HG02798 (cell line): Measurements from ENCODE around the gene PTBP2.
"Not testable (repeated sequence)": the region's sequence is repeated elsewhere in the genome, so short reads cannot be mapped to it uniquely, and the experiment has no call there.

Source experiments
- ATAC-seq: cut with Tn5 transposase; IDR thresholded peaks from one replicate; pipeline ENCODE4 v1.9.1; 2021; ENCODE audit warnings: mild to moderate bottlenecking; ENCODE audit not compliant: unreplicated experiment, poor library complexity

Gene PTBP2

DNA sequence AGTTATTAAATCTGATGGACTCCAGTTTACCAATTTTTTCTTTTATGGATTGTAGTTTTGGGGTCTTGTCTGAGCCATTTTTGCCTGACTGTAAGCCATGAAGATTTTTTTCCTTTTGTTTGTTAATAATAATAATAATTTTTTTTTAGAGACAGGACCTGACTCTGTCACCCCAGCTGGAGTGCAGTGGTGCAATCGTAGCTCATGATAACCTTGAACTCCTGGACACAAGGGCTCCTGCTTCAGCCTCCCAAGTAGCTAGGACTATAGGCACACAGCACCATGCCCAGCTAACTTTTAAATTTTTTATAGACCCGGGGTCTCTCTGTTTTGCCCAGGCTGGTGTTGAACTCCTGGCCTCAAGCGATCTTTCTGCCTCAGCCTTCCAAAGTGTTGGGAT lies 6.3 kb downstream of the PTBP2 start:
- no peak for ATAC-seq

DNA sequence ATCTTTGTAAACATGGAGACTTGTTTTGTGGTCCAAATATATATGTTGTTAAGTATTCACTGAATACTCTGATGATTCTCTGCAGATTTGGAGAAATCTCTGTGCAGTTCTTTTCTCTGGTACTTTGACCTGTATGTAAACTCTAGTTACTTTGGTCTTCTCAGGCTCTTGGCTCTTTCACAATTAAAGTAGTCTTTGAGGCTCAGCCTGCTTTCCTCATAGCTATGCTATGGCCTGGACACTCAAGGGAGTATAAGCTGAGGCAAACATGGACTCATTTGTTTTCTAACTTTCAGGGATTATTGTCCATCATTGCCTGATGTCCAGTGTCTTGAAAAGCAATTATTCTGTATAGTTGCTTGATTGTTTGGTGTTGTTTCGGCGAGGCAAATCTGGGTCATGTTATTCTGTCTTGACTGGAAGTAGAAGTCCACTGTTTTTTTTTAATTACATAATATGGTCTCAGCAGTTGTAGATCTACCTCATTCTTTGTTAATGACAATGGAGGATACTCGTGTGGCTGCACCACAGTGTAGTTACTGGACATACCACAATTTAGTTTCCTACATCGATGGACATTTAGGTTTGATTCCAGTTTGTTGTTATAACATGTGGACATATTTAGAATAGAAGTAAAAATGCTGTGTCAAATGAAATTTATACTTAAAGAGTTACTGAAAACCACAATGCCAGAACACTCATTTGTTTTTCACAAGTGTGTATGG lies 9.2 kb downstream of the PTBP2 start:
- no peak for ATAC-seq

DNA sequence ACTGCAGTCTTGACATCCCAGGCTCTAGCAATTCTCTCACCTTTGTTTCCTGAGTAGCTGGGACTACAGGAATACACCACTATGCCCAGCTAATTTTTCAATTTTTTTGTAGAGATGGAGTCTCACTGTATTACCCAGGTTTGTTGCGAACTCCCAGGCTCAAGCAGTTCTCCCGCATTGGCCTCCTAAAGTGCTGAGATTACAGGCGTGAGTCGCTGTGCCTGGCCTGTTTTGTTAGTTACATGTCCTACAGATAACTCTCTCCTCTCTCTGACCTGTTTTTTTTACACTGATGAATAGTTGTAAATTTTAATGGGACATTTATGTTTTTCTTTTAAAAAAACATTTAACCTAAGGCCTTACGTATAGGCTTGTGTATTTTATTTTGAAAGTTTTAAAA lies 19.8 kb downstream of the PTBP2 start:
- no peak for ATAC-seq

DNA sequence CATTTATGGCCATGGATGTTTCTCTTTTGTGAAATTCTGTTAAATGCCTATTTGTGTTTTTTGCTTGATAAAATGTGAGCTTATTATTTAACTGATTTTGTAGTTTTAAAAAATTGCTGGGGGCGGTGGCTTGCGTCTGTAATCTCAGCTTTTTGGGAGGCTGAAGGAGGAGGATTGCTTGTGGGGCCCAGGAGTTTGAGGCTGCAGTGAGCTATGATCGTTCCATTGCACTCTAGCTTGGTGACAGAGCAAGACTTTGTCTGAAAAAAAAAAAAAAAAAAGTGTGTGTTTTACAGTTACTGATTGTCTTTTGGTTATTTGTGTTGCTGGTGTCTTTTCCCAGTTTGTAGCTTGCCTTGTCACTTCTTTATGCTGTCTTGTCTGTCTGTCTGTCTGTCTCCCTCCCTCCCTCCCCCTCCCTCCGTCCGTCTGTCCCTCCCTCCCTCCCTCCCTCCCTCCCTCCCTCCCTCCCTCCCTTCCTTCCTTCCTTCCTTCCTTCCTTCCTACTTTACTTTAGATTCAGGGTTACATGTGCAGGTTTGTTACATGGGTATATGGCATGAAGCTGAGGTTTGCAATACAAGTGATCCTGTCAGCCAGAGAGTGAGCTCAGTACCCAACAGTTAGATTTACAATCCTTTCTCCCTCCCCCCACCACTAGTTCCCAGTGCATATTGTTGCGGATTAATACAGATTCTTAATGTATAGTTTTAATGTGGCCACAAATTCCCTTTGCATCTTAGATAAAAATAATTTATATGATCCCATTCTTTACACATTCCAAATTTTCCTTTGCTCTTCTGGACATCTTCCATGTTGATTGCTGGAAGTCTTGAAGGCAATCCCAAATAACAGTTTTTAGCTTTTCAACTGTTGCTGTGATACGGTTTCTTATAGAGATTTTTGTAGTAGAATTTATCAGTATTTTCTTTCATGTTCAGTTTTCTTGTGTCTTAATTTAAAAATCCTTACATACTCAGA lies 25.1 kb downstream of the PTBP2 start:
- ATAC-seq, result no peak

DNA sequence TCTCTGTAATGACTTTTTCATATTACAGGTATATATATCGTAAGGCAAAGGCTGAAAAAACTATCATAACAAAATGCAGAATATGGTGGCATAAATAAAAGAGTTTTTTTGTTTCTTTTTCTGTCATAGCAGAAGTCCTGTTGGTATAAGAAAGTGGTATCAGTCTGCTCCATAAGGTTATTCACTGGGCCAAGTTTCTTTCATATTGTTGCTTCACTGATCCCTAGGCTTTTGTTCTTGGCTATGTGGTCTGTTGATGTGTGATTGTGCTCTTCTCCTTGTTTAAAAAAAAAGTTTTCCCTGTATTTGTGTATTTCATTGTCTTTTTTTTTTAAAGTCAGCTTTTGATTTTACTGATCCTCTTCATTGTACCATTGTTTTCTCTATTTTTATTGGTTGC lies 26.0 kb downstream of the PTBP2 start:
- no peak for ATAC-seq

DNA sequence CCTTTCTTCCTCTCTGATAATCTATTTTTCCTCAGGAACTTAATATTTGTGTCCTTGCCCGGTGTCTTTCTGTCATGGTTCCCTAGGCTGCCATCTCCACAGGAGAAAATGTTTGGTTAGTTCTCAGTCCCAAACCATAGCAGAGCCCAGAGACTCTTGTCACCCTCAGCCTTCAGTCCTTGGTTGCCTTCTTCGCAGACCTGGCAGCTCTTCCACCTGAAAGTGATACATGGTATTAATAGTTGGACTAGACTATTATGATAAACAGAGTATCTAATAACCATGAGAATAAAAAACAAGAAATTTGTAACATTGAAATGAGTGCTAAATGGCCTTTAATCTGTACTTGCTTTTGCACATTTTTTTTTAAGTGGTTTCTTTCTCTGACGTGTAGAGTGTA lies 26.5 kb downstream of the PTBP2 start:
- ATAC-seq, result no peak

DNA sequence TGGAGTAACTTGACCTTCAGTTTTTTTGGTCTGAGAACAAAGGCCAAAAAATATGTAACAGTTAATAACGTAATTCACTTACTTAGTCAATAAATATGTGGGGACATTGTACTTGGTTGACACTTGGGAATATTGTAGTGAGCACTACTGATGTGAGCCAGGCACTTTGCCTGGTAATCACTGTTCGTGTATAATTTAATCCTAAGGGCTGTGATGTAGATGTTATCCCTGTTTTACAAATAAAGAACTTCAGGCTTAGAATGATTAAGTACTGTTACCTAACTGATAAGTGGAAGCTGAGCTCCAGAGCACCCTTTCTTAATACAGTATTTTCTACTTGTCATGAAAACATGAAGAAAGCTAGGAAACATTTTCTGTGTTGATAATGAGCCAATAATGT lies 28.0 kb downstream of the PTBP2 start:
- no peak for ATAC-seq

DNA sequence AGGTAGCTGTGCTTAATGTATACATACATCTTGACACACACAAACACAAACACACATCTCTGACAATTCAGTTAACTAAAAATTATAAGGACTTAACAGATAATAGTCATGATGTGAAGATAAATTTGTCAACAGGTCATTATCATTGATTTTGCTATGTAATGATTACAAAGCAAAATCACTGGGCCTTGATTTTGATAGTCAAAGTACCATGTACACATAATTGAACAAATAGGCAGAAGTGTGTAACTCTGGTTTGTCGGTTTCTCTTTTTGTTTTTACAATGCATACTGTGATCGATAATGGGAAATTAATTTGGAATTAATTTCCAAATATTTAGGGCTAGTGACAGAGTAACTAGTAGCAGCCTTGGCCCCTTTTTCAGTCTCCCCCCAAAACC lies 30.8 kb downstream of the PTBP2 start:
- ATAC-seq, result no peak

DNA sequence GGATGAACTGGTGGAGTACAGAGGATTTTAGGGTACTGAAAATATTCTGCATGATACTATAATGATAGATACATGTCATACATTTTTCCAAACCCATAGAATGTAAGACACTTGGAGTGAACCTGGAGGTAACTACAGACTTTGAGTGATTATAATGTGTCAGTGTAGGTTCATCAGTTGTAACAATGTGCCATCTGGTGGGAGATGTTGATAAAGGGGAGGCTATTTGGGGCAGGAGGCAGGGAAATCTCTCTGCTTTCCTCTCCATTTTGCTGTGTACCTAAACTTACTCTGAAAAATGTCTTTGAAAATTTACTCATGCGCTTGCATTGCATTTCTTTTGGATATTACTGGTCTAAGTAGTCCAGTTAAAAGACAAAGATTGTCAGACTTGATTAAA lies 35.2 kb downstream of the PTBP2 start:
- no peak for ATAC-seq

DNA sequence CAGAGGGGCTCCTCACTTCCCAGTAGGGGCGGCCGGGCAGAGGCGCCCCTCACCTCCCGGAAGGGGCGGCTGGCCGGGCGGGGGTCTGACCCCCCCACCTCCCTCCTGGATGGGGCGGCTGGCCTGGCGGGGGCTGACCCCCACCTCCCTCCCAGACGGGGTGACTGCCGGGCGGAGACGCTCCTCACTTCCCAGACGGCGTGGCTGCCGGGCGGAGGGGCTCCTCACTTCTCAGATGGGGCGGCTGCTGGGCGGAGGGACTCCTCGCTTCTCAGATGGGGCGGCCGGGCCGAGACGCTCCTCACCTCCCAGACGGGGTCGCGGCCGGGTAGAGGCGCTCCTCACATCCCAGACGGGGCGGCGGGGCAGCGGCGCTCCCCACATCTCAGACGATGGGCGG lies 41.0 kb downstream of the PTBP2 start:
- ATAC-seq, result not testable (repeated sequence)

DNA sequence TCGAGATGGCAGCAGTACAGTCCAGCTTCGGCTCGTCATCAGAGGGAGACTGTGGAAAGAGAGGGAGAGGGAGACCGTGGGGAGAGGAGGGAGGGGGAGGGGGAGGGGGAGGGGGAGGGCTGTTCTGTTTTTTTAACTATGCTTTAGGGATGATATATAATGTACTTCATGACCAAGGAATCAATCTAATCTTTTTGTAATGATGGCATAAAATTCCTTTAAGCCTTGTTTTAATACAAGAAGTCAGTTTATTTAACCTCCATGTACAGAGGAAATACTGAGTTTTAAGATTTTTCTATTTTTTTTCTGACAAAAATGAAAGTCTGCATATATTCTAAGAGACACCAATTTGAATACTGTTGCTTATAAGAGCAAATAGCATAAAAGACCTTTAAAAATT lies 41.9 kb downstream of the PTBP2 start:
- ATAC-seq, result no peak

DNA sequence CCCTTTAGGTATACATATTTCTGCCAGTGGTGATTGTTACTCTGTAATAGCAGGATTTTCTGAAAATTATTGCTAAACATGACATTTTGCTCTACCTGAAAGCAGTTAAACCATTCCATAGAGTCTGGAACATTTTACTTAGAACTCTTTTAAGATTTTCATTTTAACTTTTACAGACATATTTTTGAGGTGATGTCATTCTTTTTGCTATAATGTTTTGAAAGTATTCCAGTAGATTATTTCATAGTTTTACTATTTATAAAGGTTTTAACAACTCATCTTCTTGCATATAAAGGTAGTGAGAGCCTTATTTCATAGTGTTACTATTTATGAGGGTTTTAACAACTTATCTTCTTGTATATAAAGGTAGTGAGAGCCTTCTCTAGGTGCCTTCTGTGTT lies 42.9 kb downstream of the PTBP2 start:
- ATAC-seq, result no peak

DNA sequence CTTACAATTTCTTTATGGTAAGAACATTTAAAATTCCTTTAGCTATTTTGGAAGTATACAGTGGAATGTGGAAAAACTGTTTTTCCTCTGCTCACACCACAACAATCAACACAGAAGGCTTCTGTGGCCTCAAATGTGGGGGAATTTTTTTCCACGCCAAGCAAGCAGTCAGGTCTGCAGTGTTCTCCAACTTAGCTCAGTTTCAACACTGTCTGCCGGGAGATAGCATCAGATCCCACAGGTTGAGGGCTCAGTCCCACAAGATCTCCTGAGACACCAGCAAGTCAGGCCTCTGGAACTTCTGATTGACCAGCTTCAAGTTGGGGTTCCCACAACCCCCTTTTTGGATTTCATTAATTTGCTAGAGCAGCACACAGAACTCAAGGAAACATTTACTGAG lies 50.3 kb downstream of the PTBP2 start:
- ATAC-seq, result no peak

DNA sequence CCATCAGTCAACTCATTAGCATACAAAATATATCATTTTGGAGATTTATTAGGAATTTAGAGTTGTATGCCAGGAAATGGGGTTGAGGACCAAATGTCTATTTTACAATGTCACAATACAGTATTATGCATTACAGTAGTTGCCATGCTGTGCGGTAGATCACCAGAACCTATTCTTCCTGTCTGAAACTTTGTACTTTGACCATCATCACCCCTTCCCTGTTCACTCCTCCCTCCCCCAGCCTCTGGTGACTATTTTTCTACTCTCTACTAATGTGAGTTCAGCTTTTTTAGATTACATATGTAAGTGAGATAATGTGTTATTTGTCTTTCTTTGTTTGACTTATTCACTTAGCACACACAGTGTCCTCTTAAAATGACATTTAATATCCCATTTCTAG lies 50.8 kb downstream of the PTBP2 start:
- ATAC-seq, result no peak

DNA sequence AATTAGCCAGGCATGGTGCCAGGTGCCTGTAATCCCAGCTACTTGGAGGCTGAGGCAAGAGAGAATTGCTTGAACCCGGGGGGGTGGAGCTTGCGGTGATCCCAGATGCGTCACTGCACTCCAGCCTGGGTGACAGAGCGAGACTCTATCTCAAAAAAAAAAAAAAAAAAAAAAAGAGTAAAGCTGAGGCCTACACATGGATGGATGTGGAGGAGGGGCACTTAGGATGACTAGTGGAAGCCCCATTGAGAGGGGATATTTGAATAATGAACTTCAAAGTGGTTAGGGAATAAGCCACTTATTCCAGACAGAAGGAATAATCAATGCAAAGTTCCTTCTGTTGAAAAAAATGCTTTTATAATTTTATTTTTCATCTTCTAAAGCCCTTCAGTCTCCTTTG lies 51.4 kb downstream of the PTBP2 start:
- no peak for ATAC-seq

DNA sequence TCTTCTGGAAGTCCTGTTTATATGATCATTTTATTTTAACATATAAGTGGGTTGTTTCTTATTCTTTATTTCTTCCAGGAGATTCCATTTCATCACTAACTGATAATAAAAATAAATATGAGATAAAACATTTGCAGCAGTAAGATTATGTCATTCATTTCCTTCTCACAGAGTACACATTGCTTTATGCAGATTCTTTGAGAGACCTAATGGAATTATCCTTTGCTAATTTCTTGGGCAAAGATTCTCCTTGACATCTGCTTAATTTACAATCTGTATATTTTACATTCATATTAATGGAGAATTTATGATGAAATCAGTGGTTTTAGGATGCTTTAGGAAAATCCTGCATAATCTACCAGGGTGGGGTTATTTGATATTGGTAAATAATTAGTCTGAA lies 60.6 kb downstream of the PTBP2 start:
- no peak for ATAC-seq

DNA sequence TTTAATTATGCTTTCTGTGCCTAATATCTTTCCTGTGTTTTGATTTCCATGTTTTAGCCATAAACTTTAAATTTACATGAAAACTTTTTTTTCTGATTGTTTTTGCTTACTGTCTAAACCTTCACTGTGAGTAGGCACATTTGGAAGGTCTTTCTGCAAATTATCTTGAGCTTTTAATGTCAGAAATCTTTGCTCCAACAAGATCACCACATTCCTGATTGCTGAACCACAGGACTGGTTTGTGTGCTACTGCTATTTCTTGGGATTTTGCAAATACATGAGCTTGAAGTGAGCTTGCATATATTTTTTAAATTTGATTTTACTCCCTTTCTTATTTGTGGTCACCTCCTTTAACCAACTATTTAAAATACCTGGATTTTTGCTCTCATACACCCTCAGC lies 61.3 kb downstream of the PTBP2 start:
- no peak for ATAC-seq

DNA sequence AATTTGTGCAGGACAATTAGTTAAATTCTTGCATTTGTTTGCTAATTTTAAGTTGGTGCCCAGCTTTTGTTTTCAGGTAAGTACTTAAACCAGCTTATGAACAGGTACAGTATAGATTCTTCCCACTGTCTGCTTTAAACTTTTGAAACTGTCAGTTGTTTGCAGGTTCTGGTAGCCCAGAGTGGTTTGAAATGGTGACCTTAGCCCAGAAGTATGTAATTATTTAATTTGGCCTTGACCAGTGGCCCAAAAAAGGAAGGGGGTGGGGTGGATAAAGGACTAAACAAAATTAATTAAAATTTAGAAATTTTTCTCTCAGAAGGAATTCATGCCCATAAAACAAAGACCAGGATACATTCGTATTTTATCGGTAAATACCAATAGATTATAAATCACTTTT lies 69.0 kb downstream of the PTBP2 start:
- no peak for ATAC-seq

DNA sequence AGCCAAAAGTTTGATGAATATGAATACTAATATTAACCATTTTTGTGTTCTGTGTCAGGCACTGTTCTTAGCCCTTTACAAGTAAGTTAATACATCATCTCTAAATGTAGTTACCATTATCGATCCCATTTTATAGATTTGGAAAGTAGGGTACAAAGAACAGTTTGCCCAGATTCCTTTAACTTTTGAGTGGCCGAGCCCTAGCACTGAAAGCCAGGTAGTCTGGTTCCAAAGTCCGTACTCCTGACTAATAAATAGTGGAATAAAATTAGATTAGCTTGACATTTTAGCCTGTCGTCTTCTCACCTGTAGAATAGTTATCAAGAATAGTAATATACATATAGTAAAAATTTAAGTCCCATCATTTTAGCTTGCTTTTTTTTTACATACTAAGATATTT lies 70.6 kb downstream of the PTBP2 start:
- ATAC-seq, result no peak

DNA sequence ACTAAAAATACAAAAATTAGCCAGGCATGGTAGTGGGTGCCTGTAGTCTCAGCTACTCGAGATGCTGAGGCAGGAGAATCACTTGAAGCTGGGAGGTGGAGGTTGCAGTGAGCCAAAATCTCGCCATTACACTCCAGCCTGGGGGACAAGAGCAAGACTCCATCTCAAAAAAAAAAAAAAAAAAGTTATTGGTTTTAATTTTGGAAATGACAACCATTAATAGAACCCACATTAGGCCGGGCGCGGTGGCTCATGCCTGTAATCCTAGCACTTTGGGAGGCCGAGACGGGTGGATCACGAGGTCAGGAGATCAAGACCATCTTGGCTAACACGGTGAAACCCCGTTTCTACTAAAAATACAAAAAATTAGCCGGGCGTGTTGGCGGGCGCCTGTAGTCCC lies 80.1 kb downstream of the PTBP2 start:
- ATAC-seq, result not testable (repeated sequence)

DNA sequence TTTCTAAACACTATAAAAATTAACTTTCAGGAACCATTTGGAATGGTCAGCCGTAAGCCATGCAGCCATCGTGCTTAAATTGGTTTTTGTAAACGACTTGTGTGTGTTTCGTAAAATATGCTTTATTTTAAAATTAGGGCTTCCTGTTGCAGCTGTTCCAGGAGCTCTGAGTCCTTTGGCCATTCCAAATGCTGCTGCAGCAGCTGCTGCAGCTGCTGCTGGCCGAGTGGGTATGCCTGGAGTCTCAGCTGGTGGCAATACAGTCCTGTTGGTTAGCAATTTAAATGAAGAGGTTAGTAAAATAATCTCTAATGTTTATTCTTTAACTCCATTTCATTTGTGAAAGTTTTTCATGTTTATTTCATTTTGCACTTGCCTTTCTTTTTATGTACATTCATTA lies 83.1 kb downstream of the PTBP2 start:
- no peak for ATAC-seq

DNA sequence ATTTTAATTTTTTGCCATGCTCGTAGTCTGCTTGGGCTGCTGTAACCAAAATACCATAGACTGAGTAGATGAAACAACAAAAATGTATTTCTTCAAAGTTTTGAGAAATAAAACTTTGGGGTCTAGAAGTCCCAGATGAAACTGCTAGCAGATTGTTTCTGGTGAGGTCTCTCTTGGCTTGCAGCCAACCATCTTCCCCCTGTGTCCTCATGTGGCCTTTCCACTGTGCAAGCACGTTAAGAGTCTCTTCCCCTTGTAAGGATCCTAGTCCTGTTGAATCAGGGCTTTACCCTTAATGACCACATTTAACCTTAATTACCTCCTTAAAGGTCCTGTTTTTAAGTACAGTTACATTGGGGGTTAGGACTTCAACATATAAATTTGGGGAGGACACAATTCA lies 86.6 kb downstream of the PTBP2 start:
- no peak for ATAC-seq
